ENCODE data around the gene CD19. TPM values are rescaled to one million over a fixed set of nuclear protein-coding genes. Genes with fewer than 3 reads are reported as not detected.

Gene CD19
- total RNA-seq, 1 experiment from 2014 or later: not detected

GRCh38 chr16:28915181-28915580, 16.6 kb upstream of the CD19 start:
- TF ChIP-seq CTCF (IDR thresholded peaks at IDR 0.05; ENCODE audit: unreplicated experiment): no peak
- H3K4me1 Mint-ChIP-seq (ENCODE audit: insufficient read depth, unreplicated experiment): no peaks in the 10 kb centered on the region
- no TSS peak for BruUV-seq (replicated peaks)
- no peaks in the 10 kb centered on the region for H3K27me3 Mint-ChIP-seq (ENCODE audit: insufficient read depth, unreplicated experiment)
- ChIA-PET POLR2A (interaction anchor here (0.7 to 0.9 kb wide), 3 partner anchors 11 to 93 kb away, joined by 3 to 4 read pairs (median 3); partner anchors contain the start of gene SH2B1), CTCF (interaction anchor here (1.1 to 1.6 kb wide), 2 partner anchors 30 to 41 kb away, joined by 7 to 8 read pairs; no protein-coding TSS in a partner anchor)
- no peaks in the 10 kb centered on the region for H3K9me3 Mint-ChIP-seq (ENCODE audit: unreplicated experiment)
- no peak overlapping the region for H3K27ac Mint-ChIP-seq (ENCODE audit: low read depth, unreplicated experiment)
- intact Hi-C loops (cut with micrococcal nuclease): no loop called here
- DNase-seq (ENCODE audit: unreplicated experiment): no peak
- peaks cover 29% of the 10 kb centered on the region for H3K36me3 Mint-ChIP-seq (ENCODE audit: insufficient read depth, unreplicated experiment)
- no peak overlapping the region for H3K4me3 Mint-ChIP-seq (ENCODE audit: unreplicated experiment)

- ChIA-PET CTCF (interaction anchor here (0.6 to 1.8 kb wide), 2 partner anchors 28 to 31 kb away, joined by 3 to 9 read pairs; no protein-coding TSS in a partner anchor), POLR2A (interaction anchor here (0.5 kb wide), 1 partner anchor 1741 kb away, joined by 3 read pairs; the partner anchor contains the start of gene FBRS)
- intact Hi-C loops (cut with micrococcal nuclease): no loop called here
- H3K9me3 Mint-ChIP-seq (ENCODE audit: unreplicated experiment): no peaks in the 10 kb centered on the region
- no peak overlapping the region for H3K27ac Mint-ChIP-seq (ENCODE audit: low read depth, unreplicated experiment)
- no peaks in the 10 kb centered on the region for H3K27me3 Mint-ChIP-seq (ENCODE audit: insufficient read depth, unreplicated experiment)
- BruUV-seq (replicated peaks): no TSS peak
- no peak overlapping the region for H3K4me3 Mint-ChIP-seq (ENCODE audit: unreplicated experiment)
- H3K36me3 Mint-ChIP-seq (ENCODE audit: insufficient read depth, unreplicated experiment): peaks cover 29% of the 10 kb centered on the region
- no peak for TF ChIP-seq CTCF (IDR thresholded peaks at IDR 0.05; ENCODE audit: unreplicated experiment)
- DNase-seq (ENCODE audit: unreplicated experiment): no peak
- peaks cover 6% of the 10 kb centered on the region for H3K4me1 Mint-ChIP-seq (ENCODE audit: insufficient read depth, unreplicated experiment)
Measured at GRCh38 chr16:28917095-28917494, 14.7 kb upstream of the CD19 start.

DNA sequence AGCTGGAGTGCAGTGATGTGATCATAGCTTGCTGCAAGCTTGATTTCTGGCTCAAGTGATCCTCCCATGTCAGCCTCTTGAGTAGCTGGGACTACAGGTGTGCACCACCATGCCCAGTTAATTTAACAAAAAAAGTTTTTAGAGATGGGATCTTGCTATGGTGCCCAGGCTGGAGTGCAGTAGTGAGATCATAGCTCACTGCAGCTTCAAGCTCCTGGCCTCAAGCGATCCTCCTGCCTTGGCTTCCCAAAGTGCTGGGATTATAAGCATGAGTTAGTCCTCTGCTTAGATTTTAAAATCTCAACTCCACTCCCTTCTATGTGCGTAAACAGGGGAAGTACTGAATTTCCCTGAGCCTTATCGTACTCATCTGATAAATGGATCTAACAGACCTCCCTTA, 13.1 kb upstream of the CD19 start:
- Mint-ChIP-seq H3K9me3 (ENCODE audit: unreplicated experiment) (no peaks in the 10 kb centered on the region), H3K27me3 (ENCODE audit: insufficient read depth, unreplicated experiment) (no peaks in the 10 kb centered on the region), H3K27ac (ENCODE audit: low read depth, unreplicated experiment) (no peak overlapping the region), H3K4me1 (ENCODE audit: insufficient read depth, unreplicated experiment) (peaks cover 7% of the 10 kb centered on the region), H3K36me3 (ENCODE audit: insufficient read depth, unreplicated experiment) (peaks cover 22% of the 10 kb centered on the region), H3K4me3 (ENCODE audit: unreplicated experiment) (no peak overlapping the region)
- no peak for DNase-seq (ENCODE audit: unreplicated experiment)
- CTCF ChIA-PET: interaction anchor here (0.6 to 1.5 kb wide), 2 partner anchors 26 to 61 kb away, joined by 3 to 6 read pairs; no protein-coding TSS in a partner anchor
- no TSS peak for BruUV-seq (replicated peaks)
- TF ChIP-seq CTCF (IDR thresholded peaks at IDR 0.05; ENCODE audit: unreplicated experiment): no peak
- intact Hi-C loops (cut with micrococcal nuclease): no loop called here
- POLR2A ChIA-PET: interaction anchor here (0.6 kb wide), 3 partner anchors 32 to 943 kb away, joined by 3 read pairs; partner anchors contain the start of genes NFATC2IP and TUFM

- Mint-ChIP-seq H3K9me3 (ENCODE audit: unreplicated experiment) (no peaks in the 10 kb centered on the region), H3K4me3 (ENCODE audit: unreplicated experiment) (peak overlapping the region; percentile 85), H3K36me3 (ENCODE audit: insufficient read depth, unreplicated experiment) (peaks cover 10% of the 10 kb centered on the region), H3K27ac (ENCODE audit: low read depth, unreplicated experiment) (no peak overlapping the region), H3K4me1 (ENCODE audit: insufficient read depth, unreplicated experiment) (peaks cover 15% of the 10 kb centered on the region), H3K27me3 (ENCODE audit: insufficient read depth, unreplicated experiment) (no peaks in the 10 kb centered on the region)
- DNase-seq (ENCODE audit: unreplicated experiment): no peak
- ChIA-PET CTCF (interaction anchor here (0.8 to 1.5 kb wide), 3 partner anchors 13 to 24 kb away, joined by 3 to 6 read pairs (median 4); no protein-coding TSS in a partner anchor), POLR2A (interaction anchor here (0.7 to 3.7 kb wide), 6 partner anchors 21 to 91 kb away, joined by 3 to 19 read pairs (median 4); partner anchors contain the start of genes SH2B1 and TUFM)
- no peak for TF ChIP-seq CTCF (IDR thresholded peaks at IDR 0.05; ENCODE audit: unreplicated experiment)
- intact Hi-C loops (cut with micrococcal nuclease): no loop called here
- BruUV-seq (replicated peaks): no TSS peak
Measured at GRCh38 chr16:28923231-28923587, 8.6 kb upstream of the CD19 start.

Measured in MCF 10A (cell line).